ENCODE measurements around the gene ATOSA.

GRCh38 chr15:52683580-52683979 is 4.4 kb upstream of the ATOSA start:
- no peak for TF ChIP-seq CTCF (IDR thresholded peaks at IDR 0.05; ENCODE audit: borderline replicate concordance, extremely low read depth, low read length, poor library complexity, severe bottlenecking)
- TF ChIP-seq EZH2 (IDR thresholded peaks at IDR 0.05; ENCODE audit: borderline replicate concordance, low read depth, low read length, severe bottlenecking): no peak

Measured in DND-41 (cell line).